Naive thymus-derived CD4-positive, alpha-beta T cell (primary cell): ENCODE measurements around the gene CGAS. TPM values are rescaled to one million over a fixed set of nuclear protein-coding genes. Genes with fewer than 3 reads are reported as not detected.
A peak's percentile ranks its signal among the peaks of the same experiment; 100 is the strongest.
"Not testable (repeated sequence)": the region's sequence is repeated elsewhere in the genome, so short reads cannot be mapped to it uniquely, and the experiment has no call there.

Source experiments
- ATAC-seq: fragments of 150-1000 bp; cut with Tn5 transposase; 2 replicates; pipeline ENCODE4 v1.10.0; 2021; ENCODE audit warnings: mild to moderate bottlenecking, moderate library complexity
- CTCF ChIA-PET: fragments of 350-600 bp; sonication (Branson Sonifier 250); formaldehyde crosslinking; loops from one replicate; lab custom pipeline; 2021; ENCODE audit warnings: antibody characterized with exemption; lab: Charles Lee
- POLR2A ChIA-PET: fragments of 350-600 bp; sonication (Branson Sonifier 250); formaldehyde crosslinking; loops from one replicate; lab custom pipeline; 2021; ENCODE audit warnings: antibody characterized with exemption, inconsistent platforms; lab: Charles Lee
- DNase-seq, 9 donors: peaks; one replicate each; pipeline versions ENCODE4 v3.0.0 to v3.0.0-alpha.2; 2020 to 2022; ENCODE audit warnings: mixed read lengths in 1 of 9
- H3K27ac ChIP-seq: one replicate; pipeline ENCODE4 v1.7.0; 2013; ENCODE audit warnings: mild to moderate bottlenecking, low read depth, low read length, moderate library complexity
- H3K27me3 ChIP-seq, 2 donors: one replicate each; pipeline ENCODE4 v1.7.0; 2013; ENCODE audit warnings: low read length in 2 of 2, mild to moderate bottlenecking in 2 of 2, moderate library complexity in 2 of 2; ENCODE audit not compliant: control insufficient read depth in 2 of 2, insufficient read depth in 2 of 2
- H3K36me3 ChIP-seq, 3 experiments: 1 replicate in 2 of 3; 2 replicates in 1 of 3; pipeline ENCODE4 v1.7.0; 2013; ENCODE audit warnings: low read length in 3 of 3, mild to moderate bottlenecking in 3 of 3, moderate library complexity in 1 of 3; ENCODE audit not compliant: insufficient read depth in 3 of 3, control insufficient read depth in 2 of 3
- H3K4me1 ChIP-seq, 2 donors: one replicate each; pipeline ENCODE4 v1.7.0; 2013; ENCODE audit warnings: low read length in 2 of 2, mild to moderate bottlenecking in 2 of 2, moderate library complexity in 1 of 2; ENCODE audit not compliant: control insufficient read depth in 2 of 2, insufficient read depth in 2 of 2
- H3K4me3 ChIP-seq: 2 replicates; pipeline ENCODE4 v1.7.0; 2013; ENCODE audit warnings: mild to moderate bottlenecking, low read length
- H3K9me3 ChIP-seq, 3 experiments: 1 replicate in 2 of 3; 2 replicates in 1 of 3; pipeline ENCODE4 v1.7.0; 2013; ENCODE audit warnings: low read length in 3 of 3; ENCODE audit not compliant: control insufficient read depth in 2 of 3
- H3K27ac Mint-ChIP-seq, 9 donors: one replicate each; pipeline ENCODE4 v1.8.0; 2020 to 2022; ENCODE audit warnings: mixed read lengths in 9 of 9, mild to moderate bottlenecking in 8 of 9, moderate library complexity in 5 of 9, inconsistent platforms in 2 of 9
- H3K27me3 Mint-ChIP-seq, 5 donors: one replicate each; pipeline ENCODE4 v1.8.0; 2021 to 2022; ENCODE audit warnings: mixed read lengths in 5 of 5, mild to moderate bottlenecking in 1 of 5
- H3K36me3 Mint-ChIP-seq, 5 donors: one replicate each; pipeline ENCODE4 v1.8.0; 2020 to 2022; ENCODE audit warnings: mixed read lengths in 5 of 5, mild to moderate bottlenecking in 3 of 5, inconsistent platforms in 1 of 5
- H3K4me1 Mint-ChIP-seq, 7 donors: one replicate each; pipeline ENCODE4 v1.8.0; 2020 to 2022; ENCODE audit warnings: mixed read lengths in 7 of 7, mild to moderate bottlenecking in 3 of 7, inconsistent platforms in 1 of 7
- H3K4me3 Mint-ChIP-seq, 10 donors: one replicate each; pipeline ENCODE4 v1.8.0; 2020 to 2022; ENCODE audit warnings: mild to moderate bottlenecking in 10 of 10, mixed read lengths in 10 of 10, moderate library complexity in 6 of 10, inconsistent platforms in 2 of 10
- H3K9me3 Mint-ChIP-seq, 11 donors: one replicate each; pipeline ENCODE4 v1.8.0; 2020 to 2022; ENCODE audit warnings: mixed read lengths in 11 of 11, mild to moderate bottlenecking in 4 of 11, inconsistent platforms in 1 of 11, moderate library complexity in 1 of 11
- intact Hi-C, 2 donors: fragments of 100-400 bp; cut with micrococcal nuclease; formaldehyde crosslinking; loops; one replicate each; pipeline ENCODE4 v1.15.1; 2023
- polyA plus RNA-seq, 2 donors: library from polyadenylated mRNA; unstranded; fragments of 300-500 nt; fragmentation: Illumina TruSeq; gene quantifications; one replicate each; pipeline ENCODE4 v1.2.3, GENCODE V29; 2021
- total RNA-seq, 6 experiments: library from RNA in 5 of 6; stranded (reverse) in 5 of 6; gene quantifications; 1 replicate in 5 of 6; 2 replicates in 1 of 6; pipeline ENCODE4 v1.2.3 and lab custom pipeline; 2021 to 2026

CGAS gene
- total and polyA plus RNA-seq, 7 experiments from 2014 or later = 2.2 to 45.7 (median 5.0) TPM

- ATAC-seq (no peak), DNase-seq (no peak)
- Histone ChIP-seq H3K36me3 (no peaks in the 10 kb centered on the region), H3K27me3 (no peaks in the 10 kb centered on the region), H3K4me3 (no peak overlapping the region), H3K9me3 (no peaks in the 10 kb centered on the region), H3K27ac (no peak overlapping the region), H3K4me1 (no peaks in the 10 kb centered on the region)
- Mint-ChIP-seq H3K27me3 (peaks cover 0 to 5% (median 0%) of the 10 kb centered on the region in 5 donors), H3K27ac (no peak overlapping the region), H3K4me3 (no peak overlapping the region), H3K9me3 (peaks cover 0 to 3% (median 0%) of the 10 kb centered on the region in 11 donors), H3K36me3 (no peaks in the 10 kb centered on the region), H3K4me1 (peaks cover 0 to 7% (median 0%) of the 10 kb centered on the region in 7 donors)
- POLR2A ChIA-PET = no interaction called here
- intact Hi-C loops = loop anchor here in 1 of 2 donors (10.0 kb wide), 1 partner anchor 98 kb away; no protein-coding TSS in a partner anchor
- CTCF ChIA-PET = no interaction called here
Observed at GRCh38 chr6:73382462-73383113, 69.5 kb downstream of the CGAS start.

GRCh38 chr6:73381531-73381930 is 70.6 kb downstream of the CGAS start:
- H3K36me3 ChIP-seq, H3K4me1 Mint-ChIP-seq, POLR2A ChIA-PET, H3K36me3 Mint-ChIP-seq, H3K27me3 Mint-ChIP-seq, ATAC-seq, H3K4me1 ChIP-seq, H3K9me3 Mint-ChIP-seq, CTCF ChIA-PET, H3K4me3 Mint-ChIP-seq, DNase-seq, H3K27ac Mint-ChIP-seq, H3K9me3 ChIP-seq, H3K4me3 ChIP-seq, H3K27ac ChIP-seq, H3K27me3 ChIP-seq: not testable (repeated sequence)
- intact Hi-C loops = loop anchor here in 1 of 2 donors (10.0 kb wide), 1 partner anchor 97 kb away; no protein-coding TSS in a partner anchor

- Histone ChIP-seq H3K9me3 (peaks cover 0 to 3% (median 0%) of the 10 kb centered on the region in 3 experiments), H3K27ac (no peak overlapping the region), H3K4me3 (no peak overlapping the region), H3K4me1 (no peaks in the 10 kb centered on the region), H3K27me3 (no peaks in the 10 kb centered on the region), H3K36me3 (no peaks in the 10 kb centered on the region)
- H3K27me3 Mint-ChIP-seq = no peaks in the 10 kb centered on the region
- intact Hi-C loops = no loop called here
- CTCF ChIA-PET = no interaction called here
- H3K27ac Mint-ChIP-seq = no peak overlapping the region
- DNase-seq = no peak
- peak; percentile 27 for ATAC-seq
- POLR2A ChIA-PET = no interaction called here
- no peak overlapping the region for H3K4me3 Mint-ChIP-seq
- H3K36me3 Mint-ChIP-seq = no peaks in the 10 kb centered on the region
- H3K4me1 Mint-ChIP-seq = no peaks in the 10 kb centered on the region
- peaks cover 0 to 9% (median 0%) of the 10 kb centered on the region in 11 donors for H3K9me3 Mint-ChIP-seq
Observed at GRCh38 chr6:73377225-73377624, 74.9 kb downstream of the CGAS start.

- no peak overlapping the region for H3K27ac Mint-ChIP-seq
- ChIA-PET POLR2A (no interaction called here), CTCF (interaction anchor here (0.6 kb wide), 1 partner anchor 439 kb away, joined by 4 read pairs; no protein-coding TSS in a partner anchor)
- H3K27me3 ChIP-seq = no peaks in the 10 kb centered on the region
- H3K27ac ChIP-seq = no peak overlapping the region
- peaks cover 0 to 26% (median 3%) of the 10 kb centered on the region in 11 donors for H3K9me3 Mint-ChIP-seq
- H3K4me3 ChIP-seq = no peak overlapping the region
- H3K36me3 Mint-ChIP-seq = peaks cover 0 to 3% (median 0%) of the 10 kb centered on the region in 5 donors
- H3K27me3 Mint-ChIP-seq = no peaks in the 10 kb centered on the region
- DNase-seq = no peak
- intact Hi-C loops = no loop called here
- H3K4me3 Mint-ChIP-seq = no peak overlapping the region
- no peaks in the 10 kb centered on the region for H3K36me3 ChIP-seq
- ATAC-seq = no peak
- H3K4me1 ChIP-seq = no peaks in the 10 kb centered on the region
- H3K4me1 Mint-ChIP-seq = no peaks in the 10 kb centered on the region
- H3K9me3 ChIP-seq = peaks cover 0 to 9% (median 0%) of the 10 kb centered on the region in 3 experiments
Observed at GRCh38 chr6:73375216-73375615, 76.9 kb downstream of the CGAS start.

Other genes starting within 250 kb of the CGAS start
- not detected for gene KHDC1L, start 226.8 kb downstream of the CGAS start, total RNA-seq
- gene KHDC1L, start 226.8 kb downstream of the CGAS start, polyA plus RNA-seq = not detected
- 1 to 10 TPM in 2 of 5 experiments, under 1 TPM in 3; 0.46 to 3.7 (median 0.66) TPM for gene KHDC1, start 189.1 kb downstream of the CGAS start, total RNA-seq
- 1 to 10 TPM; 1.0 to 1.2 TPM for gene KHDC1, start 189.1 kb downstream of the CGAS start, polyA plus RNA-seq
- gene DPPA5, start 98.0 kb downstream of the CGAS start, total RNA-seq = not detected
- not detected for gene DPPA5, start 98.0 kb downstream of the CGAS start, polyA plus RNA-seq
- gene KHDC3L, start 89.6 kb downstream of the CGAS start, total RNA-seq = not detected
- gene KHDC3L, start 89.6 kb downstream of the CGAS start, polyA plus RNA-seq = not detected
- gene OOEP, start 82.4 kb downstream of the CGAS start, total RNA-seq = 1 to 10 TPM in 1 of 5 experiments, not detected in 4; 1.2 TPM
- not detected for gene OOEP, start 82.4 kb downstream of the CGAS start, polyA plus RNA-seq
- gene DDX43, start 57.5 kb downstream of the CGAS start, total RNA-seq = 1 to 10 TPM in 1 of 5 experiments, under 1 TPM in 3, not detected in 1; 0.32 to 2.4 (median 0.59) TPM
- under 1 TPM; 0.29 to 0.38 TPM for gene DDX43, start 57.5 kb downstream of the CGAS start, polyA plus RNA-seq
- 10 to 100 TPM; 43.5 to 92.0 (median 48.6) TPM for gene MTO1, start 9.4 kb upstream of the CGAS start, total RNA-seq
- gene MTO1, start 9.4 kb upstream of the CGAS start, polyA plus RNA-seq = 10 to 100 TPM; 27.2 to 37.8 TPM
- gene EEF1A1, start 68.7 kb upstream of the CGAS start, total RNA-seq = over 10,000 TPM in 4 of 5 experiments, 1,000 to 10,000 TPM in 1; 8,219 to 15,585 (median 15,428) TPM
- over 10,000 TPM; 14,298 to 15,495 TPM for gene EEF1A1, start 68.7 kb upstream of the CGAS start, polyA plus RNA-seq
- 10 to 100 TPM in 2 of 5 experiments, 1 to 10 TPM in 3; 6.0 to 13.8 (median 8.9) TPM for gene SLC17A5, start 201.7 kb upstream of the CGAS start, total RNA-seq
- 1 to 10 TPM; 7.9 to 8.6 TPM for gene SLC17A5, start 201.7 kb upstream of the CGAS start, polyA plus RNA-seq
- 10 to 100 TPM in 1 of 5 experiments, 1 to 10 TPM in 2, under 1 TPM in 2; 0.54 to 12.3 (median 1.2) TPM for gene CD109, start 243.9 kb upstream of the CGAS start, total RNA-seq
- gene CD109, start 243.9 kb upstream of the CGAS start, polyA plus RNA-seq = under 1 TPM; 0.20 to 0.31 TPM